ENCODE measurements around the gene ARHGAP6.
"Not testable (repeated sequence)": the region's sequence is repeated elsewhere in the genome, so short reads cannot be mapped to it uniquely, and the experiment has no call there.

Gene ARHGAP6

GRCh38 chrX:11509786-11510185 lies 155.9 kb downstream of the ARHGAP6 start:
- DNase-seq, result no peak

GRCh38 chrX:11504234-11504633 lies 161.5 kb downstream of the ARHGAP6 start:
- DNase-seq, result no peak

GRCh38 chrX:11499076-11500044 lies 166.4 kb downstream of the ARHGAP6 start:
- DNase-seq, result no peak

GRCh38 chrX:11491375-11491774 lies 174.3 kb downstream of the ARHGAP6 start:
- not testable (repeated sequence) for DNase-seq

GRCh38 chrX:11484290-11484689 lies 181.4 kb downstream of the ARHGAP6 start:
- no peak for DNase-seq

GRCh38 chrX:11481035-11481434 lies 184.7 kb downstream of the ARHGAP6 start:
- no peak for DNase-seq

- no peak for DNase-seq
These were observed 185.1 kb downstream of the ARHGAP6 start for GRCh38 chrX:11480626-11481025.

- no peak for DNase-seq
These were observed 186.8 kb downstream of the ARHGAP6 start for GRCh38 chrX:11478911-11479310.

GRCh38 chrX:11478026-11478425 lies 187.7 kb downstream of the ARHGAP6 start:
- no peak for DNase-seq

- no peak for DNase-seq
These were observed 191.1 kb downstream of the ARHGAP6 start for GRCh38 chrX:11474576-11474975.

- no peak for DNase-seq
These were observed 191.7 kb downstream of the ARHGAP6 start for GRCh38 chrX:11474021-11474420.

- DNase-seq, result no peak
These were observed 192.8 kb downstream of the ARHGAP6 start for GRCh38 chrX:11472879-11473278.

- DNase-seq, result no peak
These were observed 193.3 kb downstream of the ARHGAP6 start for GRCh38 chrX:11472381-11472780.

- no peak for DNase-seq
These were observed 195.3 kb downstream of the ARHGAP6 start for GRCh38 chrX:11470250-11470974.

GRCh38 chrX:11465648-11466411 lies 199.9 kb downstream of the ARHGAP6 start:
- no peak for DNase-seq

GRCh38 chrX:11464836-11465463 lies 200.8 kb downstream of the ARHGAP6 start:
- no peak for DNase-seq

GRCh38 chrX:11464380-11464779 lies 201.3 kb downstream of the ARHGAP6 start:
- DNase-seq, result no peak

- DNase-seq, result no peak
These were observed 203.1 kb downstream of the ARHGAP6 start for GRCh38 chrX:11462648-11463047.

GRCh38 chrX:11462136-11462535 lies 203.6 kb downstream of the ARHGAP6 start:
- no peak for DNase-seq

GRCh38 chrX:11461201-11462001 lies 204.3 kb downstream of the ARHGAP6 start:
- DNase-seq, result no peak

- DNase-seq, result no peak
These were observed 205.4 kb downstream of the ARHGAP6 start for GRCh38 chrX:11460347-11460746.

- DNase-seq, result no peak
These were observed 207.6 kb downstream of the ARHGAP6 start for GRCh38 chrX:11458170-11458569.

All from activated CD4-positive, CD25-positive, alpha-beta regulatory T cell treated with anti-CD3 and anti-CD28 coated beads, Interleukin-2, amount 50 U/mL, for 72 hours (primary cell).